GM23338 (cell line): ENCODE results near the gene RO60. TPM values are rescaled to one million over a fixed set of nuclear protein-coding genes. Genes with fewer than 3 reads are reported as not detected.

ENCODE experiments used
- ATAC-seq: fragments of 200-7000 bp; cut with Tn5 transposase; 3 replicates; pipeline ENCODE4 v1.9.1; 2020
- DNase-seq: peaks from one replicate; pipeline ENCODE4 v3.0.0-alpha.2; 2015; ENCODE audit warnings: low spot score
- H2AFZ ChIP-seq: fragments of 200-600 bp; sonication (generic); 2 replicates; pipeline ENCODE4 v1.8.0; 2016; ENCODE audit warnings: antibody characterized with exemption, mild to moderate bottlenecking, moderate library complexity
- H3F3A ChIP-seq: fragments of 200-600 bp; sonication (generic); replicated peaks from 2 replicates; pipeline ENCODE4 v1.8.0; 2017; ENCODE audit warnings: antibody characterized with exemption, mixed run types, low read depth
- H3K27ac ChIP-seq: fragments of 200-600 bp; sonication (generic); 2 replicates; pipeline ENCODE4 v1.6.1; 2016; ENCODE audit warnings: low read depth
- H3K27me3 ChIP-seq: fragments of 200-600 bp; sonication (generic); 2 replicates; pipeline ENCODE4 v1.8.0; 2016; ENCODE audit warnings: mild to moderate bottlenecking, mixed run types, moderate library complexity; ENCODE audit not compliant: insufficient read depth
- H3K36me3 ChIP-seq: fragments of 200-600 bp; sonication (generic); 2 replicates; pipeline ENCODE4 v1.8.0; 2016; ENCODE audit warnings: mild to moderate bottlenecking; ENCODE audit not compliant: insufficient read depth
- H3K4me1 ChIP-seq: fragments of 200-600 bp; sonication (generic); 2 replicates; pipeline ENCODE4 v1.8.0; 2016; ENCODE audit warnings: mild to moderate bottlenecking, moderate library complexity; ENCODE audit not compliant: insufficient read depth
- H3K4me2 ChIP-seq: fragments of 200-600 bp; sonication (generic); 2 replicates; pipeline ENCODE4 v1.7.1; 2017; ENCODE audit warnings: mixed run types
- H3K4me3 ChIP-seq: fragments of 200-600 bp; sonication (generic); 2 replicates; pipeline ENCODE4 v1.6.1; 2016; ENCODE audit warnings: mixed run types
- H3K79me2 ChIP-seq: fragments of 200-600 bp; sonication (generic); replicated peaks from 2 replicates; pipeline ENCODE4 v1.8.0; 2017; ENCODE audit warnings: mild to moderate bottlenecking; ENCODE audit not compliant: insufficient read depth
- H3K9me2 ChIP-seq: fragments of 200-600 bp; sonication (generic); 2 replicates; pipeline ENCODE4 v1.8.0; 2017; ENCODE audit not compliant: insufficient read depth
- H4K20me1 ChIP-seq: fragments of 200-600 bp; sonication (generic); replicated peaks from 2 replicates; pipeline ENCODE4 v1.8.0; 2017; ENCODE audit warnings: mild to moderate bottlenecking; ENCODE audit not compliant: insufficient read depth
- H3K27ac Mint-ChIP-seq: 2 replicates; pipeline ENCODE4 v1.8.0; 2020; ENCODE audit warnings: inconsistent platforms, mild to moderate bottlenecking, moderate library complexity, mixed read lengths
- H3K27me3 Mint-ChIP-seq: 3 replicates; pipeline ENCODE4 v1.8.0; 2022; ENCODE audit warnings: low read depth, mild to moderate bottlenecking, moderate library complexity, mixed read lengths, inconsistent platforms; ENCODE audit not compliant: insufficient read depth, poor library complexity
- H3K36me3 Mint-ChIP-seq: 3 replicates; pipeline ENCODE4 v1.8.0; 2021; ENCODE audit warnings: low read depth, mild to moderate bottlenecking, inconsistent platforms, moderate library complexity, mixed read lengths
- H3K4me1 Mint-ChIP-seq: 3 replicates; pipeline ENCODE4 v1.8.0; 2020; ENCODE audit warnings: mild to moderate bottlenecking, inconsistent platforms, mixed read lengths
- H3K4me3 Mint-ChIP-seq: 3 replicates; pipeline ENCODE4 v1.8.0; 2021; ENCODE audit warnings: moderate library complexity, mild to moderate bottlenecking, inconsistent platforms, mixed read lengths
- H3K9me3 Mint-ChIP-seq: 3 replicates; pipeline ENCODE4 v1.8.0; 2020; ENCODE audit warnings: moderate library complexity, mild to moderate bottlenecking, inconsistent platforms, mixed read lengths
- CREB1 ChIP-seq: fragments of 250-450 bp; sonication (Bioruptor Pico); IDR thresholded peaks from 2 replicates; pipeline ENCODE4 v1.5.0; 2020; ENCODE audit warnings: low read depth, mild to moderate bottlenecking, moderate library complexity
- EZH2 ChIP-seq: fragments of 200-600 bp; sonication (generic); IDR thresholded peaks from one replicate; pipeline ENCODE4 v1.8.0; 2017; ENCODE audit warnings: antibody characterized with exemption, mild to moderate bottlenecking, low read depth; ENCODE audit not compliant: unreplicated experiment
- EZH2phosphoT487 ChIP-seq: fragments of 200-600 bp; sonication (generic); IDR thresholded peaks from one replicate; pipeline ENCODE4 v1.8.1; 2018; ENCODE audit warnings: antibody characterized with exemption; ENCODE audit not compliant: unreplicated experiment
- JUNB ChIP-seq: IDR thresholded peaks from one replicate; pipeline ENCODE4 v1.6.1; 2016; ENCODE audit warnings: antibody characterized with exemption; ENCODE audit not compliant: unreplicated experiment
- NANOG ChIP-seq: IDR thresholded peaks from 2 replicates; pipeline ENCODE4 v1.6.1; 2016; ENCODE audit warnings: antibody characterized with exemption, borderline replicate concordance
- POLR2AphosphoS5 ChIP-seq: IDR thresholded peaks from 2 replicates; pipeline ENCODE4 v1.6.1; 2016; ENCODE audit warnings: antibody characterized with exemption, low read depth
- STAT1 ChIP-seq: IDR thresholded peaks from one replicate; pipeline ENCODE4 v1.6.1; 2016; ENCODE audit warnings: antibody characterized with exemption; ENCODE audit not compliant: unreplicated experiment
- ZNF114 ChIP-seq: fragments of 250-450 bp; sonication (Bioruptor Pico); IDR thresholded peaks from 2 replicates; pipeline ENCODE4 v1.5.0; 2020; ENCODE audit warnings: mild to moderate bottlenecking, moderate library complexity
- ZNF331 ChIP-seq: fragments of 250-450 bp; sonication (Bioruptor Pico); IDR thresholded peaks from 2 replicates; pipeline ENCODE4 v1.5.0; 2020; ENCODE audit warnings: low read depth, mild to moderate bottlenecking, moderate library complexity
- polyA plus RNA-seq: library from polyadenylated mRNA; unstranded; fragments of >200 nt; fragmentation: Nextera tagmentation; extraction: Ambion mirVana; gene quantifications from 2 replicates; pipeline ENCODE4 v1.2.1, GENCODE V29; 2016
- total RNA-seq: library from RNA; depleted of rRNA; stranded (reverse); fragments of >200 nt; shearing (Covaris generic); gene quantifications from 2 replicates; pipeline ENCODE4 v1.2.3, GENCODE V29; 2014
- TF ChIP-seq, protein P1 (sequence below): IDR thresholded peaks from 2 replicates; pipeline ENCODE4 v1.6.1; 2016; ENCODE audit warnings: antibody characterized with exemption
- TF ChIP-seq, protein P2 (sequence below): IDR thresholded peaks from one replicate; pipeline ENCODE4 v1.6.1; 2018; ENCODE audit warnings: antibody characterized with exemption; ENCODE audit not compliant: unreplicated experiment
- TF ChIP-seq, protein P3 (sequence below): fragments of 250-450 bp; sonication (Bioruptor Pico); IDR thresholded peaks from 2 replicates; pipeline ENCODE4 v1.5.0; 2020; ENCODE audit warnings: mild to moderate bottlenecking, moderate library complexity
- TF ChIP-seq, protein P4 (sequence below), 2 experiments: fragments of 200-600 bp in 1 of 2; sonication (generic) in 1 of 2; conservative IDR thresholded peaks; 2 replicates each; pipeline versions ENCODE4 v1.5.1 to v1.6.1; 2016 to 2017; ENCODE audit warnings: antibody characterized with exemption in 2 of 2, low read depth in 2 of 2, mild to moderate bottlenecking in 2 of 2, moderate library complexity in 1 of 2

RO60 gene
- total and polyA plus RNA-seq, 2 experiments from 2014 or later, result 103 to 130 TPM

DNA sequence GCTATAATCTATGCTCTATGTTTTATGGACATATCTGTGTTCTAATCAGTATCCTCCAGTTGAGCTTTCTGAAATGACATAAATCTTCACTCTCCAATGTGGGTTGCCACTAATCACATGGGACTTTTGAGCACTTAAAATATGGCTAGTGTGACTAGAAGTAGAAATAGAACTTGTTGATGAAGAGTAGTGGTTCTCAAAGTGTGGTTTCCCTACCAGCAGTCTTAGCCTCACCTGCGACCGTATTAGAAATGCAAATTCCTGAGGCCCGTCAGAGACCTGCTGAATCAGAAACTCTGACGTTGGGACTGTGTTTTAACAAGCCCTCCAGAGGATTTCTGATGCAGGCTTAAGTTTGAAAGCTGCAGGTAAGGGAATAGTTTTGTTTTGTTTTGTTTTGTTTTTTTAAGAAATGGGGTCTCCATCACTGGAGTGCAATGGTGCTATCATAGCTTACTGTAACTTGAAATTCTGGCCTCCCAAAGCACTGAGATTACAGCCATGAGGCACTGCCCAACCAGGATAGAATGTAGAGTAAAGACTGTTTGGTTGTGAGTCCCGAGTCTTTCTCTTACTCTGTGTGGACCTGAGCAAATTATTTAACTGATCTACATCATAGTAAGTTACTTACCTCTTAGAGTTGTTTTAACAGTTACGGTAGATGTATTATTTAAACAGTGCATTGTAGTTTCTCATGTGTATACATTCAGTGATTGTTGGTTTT, 24.1 kb downstream of the RO60 start:
- H3K4me2 ChIP-seq, result no peak overlapping the region
- no peaks in the 10 kb centered on the region for H3K27me3 ChIP-seq
- H3K4me3 ChIP-seq, result no peak overlapping the region
- H4K20me1 ChIP-seq, result no peaks in the 10 kb centered on the region
- H2AFZ ChIP-seq, result no peak overlapping the region
- H3K36me3 ChIP-seq, result peaks cover 26% of the 10 kb centered on the region
- no peaks in the 10 kb centered on the region for H3K9me3 Mint-ChIP-seq
- no peaks in the 10 kb centered on the region; the same call in 1 of the 2 replicates for H3K4me1 ChIP-seq
- H3K9me2 ChIP-seq, result no peaks in the 10 kb centered on the region
- DNase-seq (no peak), ATAC-seq (no peak)
- peaks cover 2% of the 10 kb centered on the region for H3K27me3 Mint-ChIP-seq
- peaks cover 5% of the 10 kb centered on the region; the same call in 2 of the 3 replicates for H3K4me1 Mint-ChIP-seq
- no peak overlapping the region for H3K4me3 Mint-ChIP-seq
- peaks cover 50% of the 10 kb centered on the region for H3K36me3 Mint-ChIP-seq
- no peaks in the 10 kb centered on the region for H3F3A ChIP-seq
- no peaks in the 10 kb centered on the region for H3K79me2 ChIP-seq
- no peak overlapping the region for H3K27ac ChIP-seq
- H3K27ac Mint-ChIP-seq, result peak overlapping the region; percentile 44; the same call in 1 of the 2 replicates
- TF ChIP-seq, protein P1, sequence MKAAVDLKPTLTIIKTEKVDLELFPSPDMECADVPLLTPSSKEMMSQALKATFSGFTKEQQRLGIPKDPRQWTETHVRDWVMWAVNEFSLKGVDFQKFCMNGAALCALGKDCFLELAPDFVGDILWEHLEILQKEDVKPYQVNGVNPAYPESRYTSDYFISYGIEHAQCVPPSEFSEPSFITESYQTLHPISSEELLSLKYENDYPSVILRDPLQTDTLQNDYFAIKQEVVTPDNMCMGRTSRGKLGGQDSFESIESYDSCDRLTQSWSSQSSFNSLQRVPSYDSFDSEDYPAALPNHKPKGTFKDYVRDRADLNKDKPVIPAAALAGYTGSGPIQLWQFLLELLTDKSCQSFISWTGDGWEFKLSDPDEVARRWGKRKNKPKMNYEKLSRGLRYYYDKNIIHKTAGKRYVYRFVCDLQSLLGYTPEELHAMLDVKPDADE, result no peak
- TF ChIP-seq EZH2phosphoT487, result no peak
- TF ChIP-seq ZNF331 (CRISPR knock-in tag), result no peak
- TF ChIP-seq, protein P2, sequence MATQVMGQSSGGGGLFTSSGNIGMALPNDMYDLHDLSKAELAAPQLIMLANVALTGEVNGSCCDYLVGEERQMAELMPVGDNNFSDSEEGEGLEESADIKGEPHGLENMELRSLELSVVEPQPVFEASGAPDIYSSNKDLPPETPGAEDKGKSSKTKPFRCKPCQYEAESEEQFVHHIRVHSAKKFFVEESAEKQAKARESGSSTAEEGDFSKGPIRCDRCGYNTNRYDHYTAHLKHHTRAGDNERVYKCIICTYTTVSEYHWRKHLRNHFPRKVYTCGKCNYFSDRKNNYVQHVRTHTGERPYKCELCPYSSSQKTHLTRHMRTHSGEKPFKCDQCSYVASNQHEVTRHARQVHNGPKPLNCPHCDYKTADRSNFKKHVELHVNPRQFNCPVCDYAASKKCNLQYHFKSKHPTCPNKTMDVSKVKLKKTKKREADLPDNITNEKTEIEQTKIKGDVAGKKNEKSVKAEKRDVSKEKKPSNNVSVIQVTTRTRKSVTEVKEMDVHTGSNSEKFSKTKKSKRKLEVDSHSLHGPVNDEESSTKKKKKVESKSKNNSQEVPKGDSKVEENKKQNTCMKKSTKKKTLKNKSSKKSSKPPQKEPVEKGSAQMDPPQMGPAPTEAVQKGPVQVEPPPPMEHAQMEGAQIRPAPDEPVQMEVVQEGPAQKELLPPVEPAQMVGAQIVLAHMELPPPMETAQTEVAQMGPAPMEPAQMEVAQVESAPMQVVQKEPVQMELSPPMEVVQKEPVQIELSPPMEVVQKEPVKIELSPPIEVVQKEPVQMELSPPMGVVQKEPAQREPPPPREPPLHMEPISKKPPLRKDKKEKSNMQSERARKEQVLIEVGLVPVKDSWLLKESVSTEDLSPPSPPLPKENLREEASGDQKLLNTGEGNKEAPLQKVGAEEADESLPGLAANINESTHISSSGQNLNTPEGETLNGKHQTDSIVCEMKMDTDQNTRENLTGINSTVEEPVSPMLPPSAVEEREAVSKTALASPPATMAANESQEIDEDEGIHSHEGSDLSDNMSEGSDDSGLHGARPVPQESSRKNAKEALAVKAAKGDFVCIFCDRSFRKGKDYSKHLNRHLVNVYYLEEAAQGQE, result no peak
- TF ChIP-seq POLR2AphosphoS5, result no peak
- TF ChIP-seq STAT1, result no peak
- no peak for TF ChIP-seq ZNF114
- TF ChIP-seq NANOG, result no peak
- no peak for TF ChIP-seq CREB1 (CRISPR knock-in tag)
- TF ChIP-seq, protein P3, sequence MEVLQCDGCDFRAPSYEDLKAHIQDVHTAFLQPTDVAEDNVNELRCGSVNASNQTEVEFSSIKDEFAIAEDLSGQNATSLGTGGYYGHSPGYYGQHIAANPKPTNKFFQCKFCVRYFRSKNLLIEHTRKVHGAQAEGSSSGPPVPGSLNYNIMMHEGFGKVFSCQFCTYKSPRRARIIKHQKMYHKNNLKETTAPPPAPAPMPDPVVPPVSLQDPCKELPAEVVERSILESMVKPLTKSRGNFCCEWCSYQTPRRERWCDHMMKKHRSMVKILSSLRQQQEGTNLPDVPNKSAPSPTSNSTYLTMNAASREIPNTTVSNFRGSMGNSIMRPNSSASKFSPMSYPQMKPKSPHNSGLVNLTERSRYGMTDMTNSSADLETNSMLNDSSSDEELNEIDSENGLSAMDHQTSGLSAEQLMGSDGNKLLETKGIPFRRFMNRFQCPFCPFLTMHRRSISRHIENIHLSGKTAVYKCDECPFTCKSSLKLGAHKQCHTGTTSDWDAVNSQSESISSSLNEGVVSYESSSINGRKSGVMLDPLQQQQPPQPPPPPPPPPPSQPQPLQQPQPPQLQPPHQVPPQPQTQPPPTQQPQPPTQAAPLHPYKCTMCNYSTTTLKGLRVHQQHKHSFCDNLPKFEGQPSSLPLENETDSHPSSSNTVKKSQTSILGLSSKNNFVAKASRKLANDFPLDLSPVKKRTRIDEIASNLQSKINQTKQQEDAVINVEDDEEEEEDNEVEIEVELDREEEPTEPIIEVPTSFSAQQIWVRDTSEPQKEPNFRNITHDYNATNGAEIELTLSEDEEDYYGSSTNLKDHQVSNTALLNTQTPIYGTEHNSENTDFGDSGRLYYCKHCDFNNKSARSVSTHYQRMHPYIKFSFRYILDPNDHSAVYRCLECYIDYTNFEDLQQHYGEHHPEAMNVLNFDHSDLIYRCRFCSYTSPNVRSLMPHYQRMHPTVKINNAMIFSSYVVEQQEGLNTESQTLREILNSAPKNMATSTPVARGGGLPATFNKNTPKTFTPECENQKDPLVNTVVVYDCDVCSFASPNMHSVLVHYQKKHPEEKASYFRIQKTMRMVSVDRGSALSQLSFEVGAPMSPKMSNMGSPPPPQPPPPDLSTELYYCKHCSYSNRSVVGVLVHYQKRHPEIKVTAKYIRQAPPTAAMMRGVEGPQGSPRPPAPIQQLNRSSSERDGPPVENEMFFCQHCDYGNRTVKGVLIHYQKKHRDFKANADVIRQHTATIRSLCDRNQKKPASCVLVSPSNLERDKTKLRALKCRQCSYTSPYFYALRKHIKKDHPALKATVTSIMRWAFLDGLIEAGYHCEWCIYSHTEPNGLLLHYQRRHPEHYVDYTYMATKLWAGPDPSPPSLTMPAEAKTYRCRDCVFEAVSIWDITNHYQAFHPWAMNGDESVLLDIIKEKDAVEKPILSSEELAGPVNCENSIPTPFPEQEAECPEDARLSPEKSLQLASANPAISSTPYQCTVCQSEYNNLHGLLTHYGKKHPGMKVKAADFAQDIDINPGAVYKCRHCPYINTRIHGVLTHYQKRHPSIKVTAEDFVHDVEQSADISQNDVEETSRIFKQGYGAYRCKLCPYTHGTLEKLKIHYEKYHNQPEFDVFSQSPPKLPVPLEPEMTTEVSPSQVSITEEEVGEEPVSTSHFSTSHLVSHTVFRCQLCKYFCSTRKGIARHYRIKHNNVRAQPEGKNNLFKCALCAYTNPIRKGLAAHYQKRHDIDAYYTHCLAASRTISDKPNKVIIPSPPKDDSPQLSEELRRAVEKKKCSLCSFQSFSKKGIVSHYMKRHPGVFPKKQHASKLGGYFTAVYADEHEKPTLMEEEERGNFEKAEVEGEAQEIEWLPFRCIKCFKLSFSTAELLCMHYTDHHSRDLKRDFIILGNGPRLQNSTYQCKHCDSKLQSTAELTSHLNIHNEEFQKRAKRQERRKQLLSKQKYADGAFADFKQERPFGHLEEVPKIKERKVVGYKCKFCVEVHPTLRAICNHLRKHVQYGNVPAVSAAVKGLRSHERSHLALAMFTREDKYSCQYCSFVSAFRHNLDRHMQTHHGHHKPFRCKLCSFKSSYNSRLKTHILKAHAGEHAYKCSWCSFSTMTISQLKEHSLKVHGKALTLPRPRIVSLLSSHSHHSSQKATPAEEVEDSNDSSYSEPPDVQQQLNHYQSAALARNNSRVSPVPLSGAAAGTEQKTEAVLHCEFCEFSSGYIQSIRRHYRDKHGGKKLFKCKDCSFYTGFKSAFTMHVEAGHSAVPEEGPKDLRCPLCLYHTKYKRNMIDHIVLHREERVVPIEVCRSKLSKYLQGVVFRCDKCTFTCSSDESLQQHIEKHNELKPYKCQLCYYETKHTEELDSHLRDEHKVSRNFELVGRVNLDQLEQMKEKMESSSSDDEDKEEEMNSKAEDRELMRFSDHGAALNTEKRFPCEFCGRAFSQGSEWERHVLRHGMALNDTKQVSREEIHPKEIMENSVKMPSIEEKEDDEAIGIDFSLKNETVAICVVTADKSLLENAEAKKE (CRISPR knock-in tag), result no peak
- no peak for TF ChIP-seq EZH2
- TF ChIP-seq, protein P4, sequence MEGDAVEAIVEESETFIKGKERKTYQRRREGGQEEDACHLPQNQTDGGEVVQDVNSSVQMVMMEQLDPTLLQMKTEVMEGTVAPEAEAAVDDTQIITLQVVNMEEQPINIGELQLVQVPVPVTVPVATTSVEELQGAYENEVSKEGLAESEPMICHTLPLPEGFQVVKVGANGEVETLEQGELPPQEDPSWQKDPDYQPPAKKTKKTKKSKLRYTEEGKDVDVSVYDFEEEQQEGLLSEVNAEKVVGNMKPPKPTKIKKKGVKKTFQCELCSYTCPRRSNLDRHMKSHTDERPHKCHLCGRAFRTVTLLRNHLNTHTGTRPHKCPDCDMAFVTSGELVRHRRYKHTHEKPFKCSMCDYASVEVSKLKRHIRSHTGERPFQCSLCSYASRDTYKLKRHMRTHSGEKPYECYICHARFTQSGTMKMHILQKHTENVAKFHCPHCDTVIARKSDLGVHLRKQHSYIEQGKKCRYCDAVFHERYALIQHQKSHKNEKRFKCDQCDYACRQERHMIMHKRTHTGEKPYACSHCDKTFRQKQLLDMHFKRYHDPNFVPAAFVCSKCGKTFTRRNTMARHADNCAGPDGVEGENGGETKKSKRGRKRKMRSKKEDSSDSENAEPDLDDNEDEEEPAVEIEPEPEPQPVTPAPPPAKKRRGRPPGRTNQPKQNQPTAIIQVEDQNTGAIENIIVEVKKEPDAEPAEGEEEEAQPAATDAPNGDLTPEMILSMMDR (conservative IDR thresholded peaks at IDR 0.05; ENCODE audit: low read depth in 2 of 2), result no peak
- no peak for TF ChIP-seq JUNB
